HG02571 (cell line): ENCODE data around the gene B3GALT2.
"Not testable (repeated sequence)": the region's sequence is repeated elsewhere in the genome, so short reads cannot be mapped to it uniquely, and the experiment has no call there.

ENCODE experiments used
- ATAC-seq: cut with Tn5 transposase; IDR thresholded peaks from one replicate; pipeline ENCODE4 v1.9.1; 2021; ENCODE audit warnings: mild to moderate bottlenecking, moderate library complexity; ENCODE audit not compliant: unreplicated experiment

Gene B3GALT2

GRCh38 chr1:193185901-193186731 is at the start of gene B3GALT2:
Gene B3GALT2 (minus strand): TSS chr1:193186613. CDS start chr1:193181562, 5,051 bp downstream.
- ATAC-seq, result no peak

GRCh38 chr1:193234530-193234929 is 48.1 kb upstream of the B3GALT2 start:
- no peak for ATAC-seq

- ATAC-seq, result not testable (repeated sequence)
Observed at GRCh38 chr1:193231146-193231545, 44.7 kb upstream of the B3GALT2 start.

- ATAC-seq, result no peak
Observed at GRCh38 chr1:193229136-193229535, 42.7 kb upstream of the B3GALT2 start.

GRCh38 chr1:193222056-193222615 is 35.7 kb upstream of the B3GALT2 start:
- no peak for ATAC-seq

- no peak for ATAC-seq
Observed at GRCh38 chr1:193221651-193222050, 35.2 kb upstream of the B3GALT2 start.

- ATAC-seq, result no peak
Observed at GRCh38 chr1:193219391-193219790, 33.0 kb upstream of the B3GALT2 start.

GRCh38 chr1:193216920-193217319 is 30.5 kb upstream of the B3GALT2 start:
- ATAC-seq, result no peak

GRCh38 chr1:193213998-193214397 is 27.6 kb upstream of the B3GALT2 start:
- ATAC-seq, result no peak

GRCh38 chr1:193212637-193213036 is 26.2 kb upstream of the B3GALT2 start:
- ATAC-seq, result no peak

- peak; percentile 75 for ATAC-seq
Observed at GRCh38 chr1:193211539-193211938, 25.1 kb upstream of the B3GALT2 start.

- ATAC-seq, result no peak
Observed at GRCh38 chr1:193210996-193211395, 24.6 kb upstream of the B3GALT2 start.

GRCh38 chr1:193201021-193201420 is 14.6 kb upstream of the B3GALT2 start:
- no peak for ATAC-seq

- no peak for ATAC-seq
Observed at GRCh38 chr1:193199940-193200339, 13.5 kb upstream of the B3GALT2 start.

GRCh38 chr1:193192586-193192985 is 6.2 kb upstream of the B3GALT2 start:
- ATAC-seq, result no peak

- no peak for ATAC-seq
Observed at GRCh38 chr1:193190096-193190744, 3.8 kb upstream of the B3GALT2 start.

GRCh38 chr1:193189442-193190095 is 3.2 kb upstream of the B3GALT2 start:
- no peak for ATAC-seq

- not testable (repeated sequence) for ATAC-seq
Observed at GRCh38 chr1:193188915-193189314, 2.5 kb upstream of the B3GALT2 start.

GRCh38 chr1:193187114-193187513 is 701 bp upstream of the B3GALT2 start:
- no peak for ATAC-seq

GRCh38 chr1:193185211-193185610 is 1.2 kb downstream of the B3GALT2 start:
- ATAC-seq, result no peak

- ATAC-seq, result no peak
Observed at GRCh38 chr1:193184776-193185175, 1.6 kb downstream of the B3GALT2 start.
